GDM1 (cell line): ENCODE results near the gene MAP2K4.
"Not testable (repeated sequence)": the region's sequence is repeated elsewhere in the genome, so short reads cannot be mapped to it uniquely, and the experiment has no call there.

Source experiments
- DNase-seq: peaks from one replicate; lab custom pipeline; 2025; lab: John Stamatoyannopoulos, UW

The MAP2K4 gene

GRCh38 chr17:12162187-12162586 is 141.5 kb downstream of the MAP2K4 start:
- DNase-seq: not testable (repeated sequence)

- DNase-seq: no peak
Observed at GRCh38 chr17:12164085-12164484, 143.4 kb downstream of the MAP2K4 start.

GRCh38 chr17:12178644-12179330 is 158.1 kb downstream of the MAP2K4 start:
- no peak for DNase-seq

GRCh38 chr17:12180644-12181261 is 160.1 kb downstream of the MAP2K4 start:
- no peak for DNase-seq

- DNase-seq: no peak
Observed at GRCh38 chr17:12187658-12188057, 167.0 kb downstream of the MAP2K4 start.

- DNase-seq: no peak
Observed at GRCh38 chr17:12193144-12193735, 172.6 kb downstream of the MAP2K4 start.
